ENCODE data around the gene CILP2. TPM values are rescaled to one million over a fixed set of nuclear protein-coding genes. Genes with fewer than 3 reads are reported as not detected.

CILP2 gene
- polyA plus RNA-seq, 1 experiment, result 0.77 TPM

- no peak for DNase-seq (ENCODE audit: low read depth)
- Histone ChIP-seq H3K4me3 (ENCODE audit: low read depth, low read length) (no peak overlapping the region), H3K36me3 (ENCODE audit: control insufficient read depth, insufficient read depth, low read length) (peaks cover 48% of the 10 kb centered on the region), H3K27me3 (ENCODE audit: control insufficient read depth, insufficient read depth, low read length) (no peaks in the 10 kb centered on the region)
- ChIA-PET CTCF (no interaction called here), POLR2A (no interaction called here)
- TF ChIP-seq, protein P1, sequence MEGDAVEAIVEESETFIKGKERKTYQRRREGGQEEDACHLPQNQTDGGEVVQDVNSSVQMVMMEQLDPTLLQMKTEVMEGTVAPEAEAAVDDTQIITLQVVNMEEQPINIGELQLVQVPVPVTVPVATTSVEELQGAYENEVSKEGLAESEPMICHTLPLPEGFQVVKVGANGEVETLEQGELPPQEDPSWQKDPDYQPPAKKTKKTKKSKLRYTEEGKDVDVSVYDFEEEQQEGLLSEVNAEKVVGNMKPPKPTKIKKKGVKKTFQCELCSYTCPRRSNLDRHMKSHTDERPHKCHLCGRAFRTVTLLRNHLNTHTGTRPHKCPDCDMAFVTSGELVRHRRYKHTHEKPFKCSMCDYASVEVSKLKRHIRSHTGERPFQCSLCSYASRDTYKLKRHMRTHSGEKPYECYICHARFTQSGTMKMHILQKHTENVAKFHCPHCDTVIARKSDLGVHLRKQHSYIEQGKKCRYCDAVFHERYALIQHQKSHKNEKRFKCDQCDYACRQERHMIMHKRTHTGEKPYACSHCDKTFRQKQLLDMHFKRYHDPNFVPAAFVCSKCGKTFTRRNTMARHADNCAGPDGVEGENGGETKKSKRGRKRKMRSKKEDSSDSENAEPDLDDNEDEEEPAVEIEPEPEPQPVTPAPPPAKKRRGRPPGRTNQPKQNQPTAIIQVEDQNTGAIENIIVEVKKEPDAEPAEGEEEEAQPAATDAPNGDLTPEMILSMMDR (IDR thresholded peaks at IDR 0.05; ENCODE audit: insufficient read depth, low read depth, low read length), result no peak
These were observed 39.6 kb upstream of the CILP2 start for GRCh38 chr19:19498255-19498991.

- peaks cover 49% of the 10 kb centered on the region for H3K36me3 ChIP-seq (ENCODE audit: control insufficient read depth, insufficient read depth, low read length)
- H3K27me3 ChIP-seq (ENCODE audit: control insufficient read depth, insufficient read depth, low read length), result no peaks in the 10 kb centered on the region
- POLR2A ChIA-PET, result no interaction called here
- DNase-seq (ENCODE audit: low read depth), result no peak
- TF ChIP-seq, protein P1 (IDR thresholded peaks at IDR 0.05; ENCODE audit: insufficient read depth, low read depth, low read length), result no peak
- CTCF ChIA-PET, result interaction anchor here (0.8 kb wide), 1 partner anchor 133 kb away, joined by 4 read pairs; no protein-coding TSS in a partner anchor
- H3K4me3 ChIP-seq (ENCODE audit: low read depth, low read length), result no peak overlapping the region
These were observed 38.6 kb upstream of the CILP2 start for GRCh38 chr19:19499272-19499995.

- Histone ChIP-seq H3K4me3 (ENCODE audit: low read depth, low read length) (no peak overlapping the region), H3K36me3 (ENCODE audit: control insufficient read depth, insufficient read depth, low read length) (peaks cover 48% of the 10 kb centered on the region), H3K27me3 (ENCODE audit: control insufficient read depth, insufficient read depth, low read length) (no peaks in the 10 kb centered on the region)
- TF ChIP-seq, protein P1 (IDR thresholded peaks at IDR 0.05; ENCODE audit: insufficient read depth, low read depth, low read length), result no peak
- ChIA-PET CTCF (interaction anchor here (0.7 kb wide), 2 partner anchors 9 to 131 kb away, joined by 3 to 4 read pairs; no protein-coding TSS in a partner anchor), POLR2A (no interaction called here)
- no peak for DNase-seq (ENCODE audit: low read depth)
These were observed 37.0 kb upstream of the CILP2 start for GRCh38 chr19:19500975-19501644.

GRCh38 chr19:19501798-19502197 lies 36.3 kb upstream of the CILP2 start:
- TF ChIP-seq, protein P1 (IDR thresholded peaks at IDR 0.05; ENCODE audit: insufficient read depth, low read depth, low read length), result no peak
- ChIA-PET POLR2A (no interaction called here), CTCF (no interaction called here)
- no peaks in the 10 kb centered on the region for H3K27me3 ChIP-seq (ENCODE audit: control insufficient read depth, insufficient read depth, low read length)
- no peak overlapping the region for H3K4me3 ChIP-seq (ENCODE audit: low read depth, low read length)
- H3K36me3 ChIP-seq (ENCODE audit: control insufficient read depth, insufficient read depth, low read length), result peaks cover 45% of the 10 kb centered on the region
- no peak for DNase-seq (ENCODE audit: low read depth)

DNA sequence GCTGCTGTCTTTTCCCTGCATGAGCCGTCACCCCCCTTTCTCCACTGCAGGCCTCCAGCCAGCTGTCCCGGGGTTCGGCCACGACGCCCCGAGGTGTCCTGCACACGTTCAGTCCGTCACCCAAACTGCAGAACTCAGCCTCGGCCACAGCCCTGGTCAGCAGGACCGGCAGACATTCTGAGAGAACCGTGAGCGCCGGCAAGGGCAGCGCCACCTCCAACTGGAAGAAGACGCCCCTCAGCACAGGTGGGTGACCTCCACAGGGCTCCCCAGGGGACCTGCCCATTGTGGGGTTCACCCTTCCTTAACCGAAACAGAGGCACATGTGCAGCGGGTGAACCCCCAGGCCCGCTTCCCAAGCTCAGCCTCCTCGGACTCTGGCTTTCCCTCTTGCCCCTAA lies 35.8 kb upstream of the CILP2 start:
- Histone ChIP-seq H3K36me3 (ENCODE audit: control insufficient read depth, insufficient read depth, low read length) (peaks cover 44% of the 10 kb centered on the region), H3K4me3 (ENCODE audit: low read depth, low read length) (no peak overlapping the region), H3K27me3 (ENCODE audit: control insufficient read depth, insufficient read depth, low read length) (no peaks in the 10 kb centered on the region)
- CTCF ChIA-PET, result no interaction called here
- POLR2A ChIA-PET, result no interaction called here
- DNase-seq (ENCODE audit: low read depth), result no peak
- TF ChIP-seq, protein P1 (IDR thresholded peaks at IDR 0.05; ENCODE audit: insufficient read depth, low read depth, low read length), result no peak

All from BJ (cell line).